ENCODE results near the gene LAMB2.

The LAMB2 gene

GRCh38 chr3:49119439-49119838, 13.4 kb downstream of the LAMB2 start:
- no peak for TF ChIP-seq CTCF (IDR thresholded peaks at IDR 0.05; ENCODE audit: control insufficient read depth, insufficient read depth, low read depth, low read length, missing control alignments)
- no peak for DNase-seq (ENCODE audit: low read depth)
- H3K4me3 ChIP-seq (ENCODE audit: control insufficient read depth, low read depth, low read length), result peak overlapping the region; percentile 71

GRCh38 chr3:49119036-49119435, 13.8 kb downstream of the LAMB2 start:
- H3K4me3 ChIP-seq (ENCODE audit: control insufficient read depth, low read depth, low read length), result no peak overlapping the region
- no peak for DNase-seq (ENCODE audit: low read depth)
- TF ChIP-seq CTCF (IDR thresholded peaks at IDR 0.05; ENCODE audit: control insufficient read depth, insufficient read depth, low read depth, low read length, missing control alignments), result no peak

- DNase-seq (ENCODE audit: low read depth), result no peak
These were observed 20.6 kb downstream of the LAMB2 start for GRCh38 chr3:49112262-49112661.

GRCh38 chr3:49111347-49111746, 21.5 kb downstream of the LAMB2 start:
- TF ChIP-seq CTCF (IDR thresholded peaks at IDR 0.05; ENCODE audit: control insufficient read depth, insufficient read depth, low read depth, low read length, missing control alignments), result no peak
- no peak for DNase-seq (ENCODE audit: low read depth)
- H3K4me3 ChIP-seq (ENCODE audit: control insufficient read depth, low read depth, low read length), result no peak overlapping the region

More at GRCh38 chr3:49112262-49112661, 20.6 kb downstream of the LAMB2 start:
- TF ChIP-seq CTCF (IDR thresholded peaks at IDR 0.05; ENCODE audit: control insufficient read depth, insufficient read depth, low read depth, low read length, missing control alignments), result no peak
- no peak overlapping the region for H3K4me3 ChIP-seq (ENCODE audit: control insufficient read depth, low read depth, low read length)

GRCh38 chr3:49110780-49111179, 22.1 kb downstream of the LAMB2 start:
- no peak for TF ChIP-seq CTCF (IDR thresholded peaks at IDR 0.05; ENCODE audit: control insufficient read depth, insufficient read depth, low read depth, low read length, missing control alignments)
- no peak for DNase-seq (ENCODE audit: low read depth)
- H3K4me3 ChIP-seq (ENCODE audit: control insufficient read depth, low read depth, low read length), result no peak overlapping the region

- no peak for DNase-seq (ENCODE audit: low read depth)
- no peak overlapping the region for H3K4me3 ChIP-seq (ENCODE audit: control insufficient read depth, low read depth, low read length)
- no peak for TF ChIP-seq CTCF (IDR thresholded peaks at IDR 0.05; ENCODE audit: control insufficient read depth, insufficient read depth, low read depth, low read length, missing control alignments)
These were observed 24.5 kb downstream of the LAMB2 start for GRCh38 chr3:49108346-49108745.
